ENCODE data around the gene MAST4. TPM values are rescaled to one million over a fixed set of nuclear protein-coding genes. Genes with fewer than 3 reads are reported as not detected.

The MAST4 gene
- total RNA-seq, 1 donor from 2014 or later, result 22.3 TPM

DNA sequence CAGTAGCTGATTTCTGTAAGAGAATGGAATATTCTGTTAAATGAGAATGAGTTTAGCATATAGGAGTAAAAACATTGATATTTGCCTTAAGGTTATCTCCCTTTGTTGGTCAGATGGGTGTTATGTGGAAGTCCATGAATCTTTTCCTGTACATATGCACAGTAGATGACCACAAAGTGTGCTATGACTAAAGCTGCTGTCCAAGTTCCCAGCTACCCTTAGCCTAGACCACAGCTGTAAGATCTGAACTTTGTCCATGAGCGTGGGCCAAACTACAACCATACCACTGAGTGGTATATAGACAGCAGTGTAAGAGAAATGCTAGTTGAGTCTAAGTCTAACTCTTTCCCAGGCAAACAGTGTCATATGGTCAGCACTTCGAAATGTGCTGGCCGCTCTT lies 551.6 kb downstream of the MAST4 start:
- Histone ChIP-seq H3K4me3 (ENCODE audit: insufficient read depth, low read depth, low read length) (no peak overlapping the region), H3K9me3 (ENCODE audit: insufficient read depth, low read depth, low read length) (no peaks in the 10 kb centered on the region), H3K9ac (ENCODE audit: low read length) (no peak overlapping the region), H2AFZ (ENCODE audit: low read depth, low read length) (no peak overlapping the region), H3K36me3 (ENCODE audit: insufficient read depth, low read length) (peaks cover 50% of the 10 kb centered on the region), H4K20me1 (ENCODE audit: insufficient read depth, low read length) (peaks cover 16% of the 10 kb centered on the region), H3K79me2 (ENCODE audit: insufficient read depth, low read length) (no peaks in the 10 kb centered on the region), H3K4me2 (ENCODE audit: low read length) (no peak overlapping the region), H3K4me1 (ENCODE audit: insufficient read depth, low read length) (no peaks in the 10 kb centered on the region), H3K27me3 (ENCODE audit: insufficient read depth, low read length) (no peaks in the 10 kb centered on the region), H3K27ac (ENCODE audit: low read depth, low read length) (no peak overlapping the region)
- TF ChIP-seq EZH2 (IDR thresholded peaks at IDR 0.05; ENCODE audit: insufficient read depth, low read length), result no peak
- TF ChIP-seq, protein P1, sequence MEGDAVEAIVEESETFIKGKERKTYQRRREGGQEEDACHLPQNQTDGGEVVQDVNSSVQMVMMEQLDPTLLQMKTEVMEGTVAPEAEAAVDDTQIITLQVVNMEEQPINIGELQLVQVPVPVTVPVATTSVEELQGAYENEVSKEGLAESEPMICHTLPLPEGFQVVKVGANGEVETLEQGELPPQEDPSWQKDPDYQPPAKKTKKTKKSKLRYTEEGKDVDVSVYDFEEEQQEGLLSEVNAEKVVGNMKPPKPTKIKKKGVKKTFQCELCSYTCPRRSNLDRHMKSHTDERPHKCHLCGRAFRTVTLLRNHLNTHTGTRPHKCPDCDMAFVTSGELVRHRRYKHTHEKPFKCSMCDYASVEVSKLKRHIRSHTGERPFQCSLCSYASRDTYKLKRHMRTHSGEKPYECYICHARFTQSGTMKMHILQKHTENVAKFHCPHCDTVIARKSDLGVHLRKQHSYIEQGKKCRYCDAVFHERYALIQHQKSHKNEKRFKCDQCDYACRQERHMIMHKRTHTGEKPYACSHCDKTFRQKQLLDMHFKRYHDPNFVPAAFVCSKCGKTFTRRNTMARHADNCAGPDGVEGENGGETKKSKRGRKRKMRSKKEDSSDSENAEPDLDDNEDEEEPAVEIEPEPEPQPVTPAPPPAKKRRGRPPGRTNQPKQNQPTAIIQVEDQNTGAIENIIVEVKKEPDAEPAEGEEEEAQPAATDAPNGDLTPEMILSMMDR (IDR thresholded peaks at IDR 0.05; ENCODE audit: insufficient read depth, low read depth, low read length), result no peak
- no peaks in the 10 kb centered on the region for H3K9me3 Mint-ChIP-seq (ENCODE audit: unreplicated experiment)
- H3K27me3 Mint-ChIP-seq (ENCODE audit: low read depth, unreplicated experiment), result no peaks in the 10 kb centered on the region
- no peak overlapping the region for H3K4me3 Mint-ChIP-seq (ENCODE audit: unreplicated experiment)
- DNase-seq (ENCODE audit: low read depth), result peak; percentile 68
- H3K36me3 Mint-ChIP-seq (ENCODE audit: low read depth, unreplicated experiment), result peaks cover 20% of the 10 kb centered on the region
- no peak overlapping the region for H3K27ac Mint-ChIP-seq (ENCODE audit: unreplicated experiment)
- no peak for FAIRE-seq
- peaks cover 8% of the 10 kb centered on the region for H3K4me1 Mint-ChIP-seq (ENCODE audit: low read depth, unreplicated experiment)

DNA sequence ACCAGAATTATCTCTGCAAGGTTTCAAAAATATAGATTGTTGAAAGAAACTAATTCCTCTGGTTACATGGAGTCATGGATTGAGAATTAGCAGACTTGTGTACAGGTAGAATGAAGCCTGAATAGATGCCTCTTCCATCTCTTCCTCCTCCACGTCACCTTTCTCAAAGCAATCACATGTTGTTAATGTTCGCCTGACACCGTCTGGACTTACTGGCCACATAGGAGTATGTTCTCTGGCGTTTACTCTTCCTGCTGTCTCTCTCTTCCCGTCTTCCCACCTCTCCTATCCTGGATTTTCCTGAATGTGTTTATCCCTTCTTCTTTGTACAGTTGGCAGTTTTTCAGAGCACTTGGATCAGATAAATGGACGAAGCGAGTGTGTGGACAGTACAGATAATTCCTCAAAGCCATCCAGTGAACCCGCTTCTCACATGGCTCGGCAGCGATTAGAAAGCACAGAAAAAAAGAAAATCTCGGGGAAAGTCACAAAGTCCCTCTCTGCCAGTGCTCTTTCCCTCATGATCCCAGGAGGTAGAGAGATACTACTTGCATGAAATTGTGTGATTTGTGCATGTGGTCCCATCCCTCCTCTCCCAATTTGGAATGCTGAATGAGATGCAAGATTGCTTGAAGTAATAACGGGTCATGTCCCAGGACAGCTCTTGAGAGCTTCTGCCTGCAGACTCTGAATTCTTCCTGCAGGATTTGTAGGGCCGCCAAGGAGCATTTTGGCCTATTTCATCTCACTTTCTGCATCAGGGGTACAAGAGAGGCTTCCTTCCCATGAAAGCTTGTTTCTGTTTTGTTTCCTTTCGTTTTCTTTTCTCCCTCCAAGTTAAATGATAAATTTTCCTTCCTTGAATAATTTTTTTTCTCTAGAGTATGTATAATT lies 553.1 kb downstream of the MAST4 start:
- FAIRE-seq, result no peak
- no peak overlapping the region for H2AFZ ChIP-seq (ENCODE audit: low read depth, low read length)
- no peaks in the 10 kb centered on the region for H3K27me3 Mint-ChIP-seq (ENCODE audit: low read depth, unreplicated experiment)

More for the DNA sequence above, 553.1 kb downstream of the MAST4 start:
- peaks cover 8% of the 10 kb centered on the region for H3K4me1 Mint-ChIP-seq (ENCODE audit: low read depth, unreplicated experiment)
- no peak for DNase-seq (ENCODE audit: low read depth)
- Histone ChIP-seq H3K4me3 (ENCODE audit: insufficient read depth, low read depth, low read length) (no peak overlapping the region), H4K20me1 (ENCODE audit: insufficient read depth, low read length) (peaks cover 16% of the 10 kb centered on the region), H3K27me3 (ENCODE audit: insufficient read depth, low read length) (no peaks in the 10 kb centered on the region), H3K4me1 (ENCODE audit: insufficient read depth, low read length) (no peaks in the 10 kb centered on the region), H3K27ac (ENCODE audit: low read depth, low read length) (no peak overlapping the region), H3K4me2 (ENCODE audit: low read length) (no peak overlapping the region), H3K9ac (ENCODE audit: low read length) (no peak overlapping the region), H3K79me2 (ENCODE audit: insufficient read depth, low read length) (no peaks in the 10 kb centered on the region), H3K9me3 (ENCODE audit: insufficient read depth, low read depth, low read length) (no peaks in the 10 kb centered on the region), H3K36me3 (ENCODE audit: insufficient read depth, low read length) (peaks cover 45% of the 10 kb centered on the region)
- no peak overlapping the region for H3K4me3 Mint-ChIP-seq (ENCODE audit: unreplicated experiment)
- no peaks in the 10 kb centered on the region for H3K9me3 Mint-ChIP-seq (ENCODE audit: unreplicated experiment)
- H3K36me3 Mint-ChIP-seq (ENCODE audit: low read depth, unreplicated experiment), result peaks cover 14% of the 10 kb centered on the region
- H3K27ac Mint-ChIP-seq (ENCODE audit: unreplicated experiment), result no peak overlapping the region
- TF ChIP-seq, protein P1 (IDR thresholded peaks at IDR 0.05; ENCODE audit: insufficient read depth, low read depth, low read length), result no peak
- no peak for TF ChIP-seq EZH2 (IDR thresholded peaks at IDR 0.05; ENCODE audit: insufficient read depth, low read length)
